ENCODE measurements around the gene MIGA2. TPM values are rescaled to one million over a fixed set of nuclear protein-coding genes. Genes with fewer than 3 reads are reported as not detected.

MIGA2 gene
- total RNA-seq, 4 donors from 2014 or later, result 72.0 to 245 (median 74.0) TPM

DNA sequence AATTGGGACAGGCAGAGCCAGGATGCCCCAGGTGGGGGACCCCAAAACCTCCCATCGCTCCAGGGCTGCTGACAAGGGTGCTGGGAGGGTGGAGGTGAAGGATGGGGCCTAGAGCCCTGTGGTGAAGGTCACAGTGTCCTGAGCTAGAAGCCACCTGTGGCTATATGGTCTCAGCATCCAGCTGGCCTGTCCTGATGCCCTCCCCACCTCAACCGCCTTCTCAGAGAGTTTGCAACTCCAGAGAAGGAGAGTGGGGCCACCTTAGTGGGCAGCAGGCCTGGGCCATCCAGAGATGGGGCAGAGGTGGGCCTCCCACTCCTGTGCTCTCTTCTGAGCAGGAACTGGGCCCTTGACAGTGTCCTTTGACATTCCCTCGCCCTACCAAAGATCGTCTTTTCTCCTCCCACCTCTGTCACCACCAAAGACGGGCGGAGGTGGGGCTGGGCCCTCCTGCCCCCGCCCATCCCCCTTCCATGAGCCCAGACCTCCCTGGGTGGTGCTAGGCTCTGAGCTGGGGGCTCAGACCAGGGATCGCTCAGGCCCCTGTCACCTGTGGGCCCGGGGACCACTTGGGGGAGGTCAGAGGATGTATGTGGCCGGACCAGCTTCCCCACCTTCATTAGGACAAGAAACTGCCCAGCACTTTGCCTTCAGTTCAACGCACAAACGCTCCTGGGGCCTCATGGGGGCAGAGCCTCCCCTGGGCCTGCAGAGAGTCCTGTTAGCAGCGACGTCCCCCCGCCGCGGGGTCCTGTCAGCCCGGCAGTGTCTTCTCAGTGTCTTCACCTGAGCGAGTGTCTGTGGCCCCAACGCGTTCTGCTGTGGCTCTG lies 34.5 kb downstream of the MIGA2 start:
- in situ Hi-C loops (cut with MboI; ENCODE audit: low pct_ligation_motif_present in 1 of 4, low pct_unique_long_range_greater_than_20kb in 1 of 4, low sequenced_read_pairs in 3 of 4), result no loop called here
- intact Hi-C loops (cut with DNase I; ENCODE audit: low total_unique reads), result no loop called here
- DNase-seq, result no peak
- WGBS, 2 donors (ENCODE audit: low coverage in 1 of 2), result 74% methylated on average over 13 of the region's 21 CpGs; no CpG with 5 or more reads in 1 of the 2 donors
- Histone ChIP-seq H3K4me3 (no peak overlapping the region), H3K27me3 (no peaks in the 10 kb centered on the region), H3K4me1 (peaks cover 0 to 5% (median 2%) of the 10 kb centered on the region in 4 donors), H3K27ac (no peak overlapping the region), H3K9me3 (no peaks in the 10 kb centered on the region), H3K36me3 (peaks cover 0 to 16% (median 7%) of the 10 kb centered on the region in 4 donors)
- TF ChIP-seq POLR2A (IDR thresholded peaks at IDR 0.05) (no peak), POLR2AphosphoS5 (IDR thresholded peaks at IDR 0.05) (no peak), EP300 (IDR thresholded peaks at IDR 0.05; ENCODE audit: low read depth) (no peak)

DNA sequence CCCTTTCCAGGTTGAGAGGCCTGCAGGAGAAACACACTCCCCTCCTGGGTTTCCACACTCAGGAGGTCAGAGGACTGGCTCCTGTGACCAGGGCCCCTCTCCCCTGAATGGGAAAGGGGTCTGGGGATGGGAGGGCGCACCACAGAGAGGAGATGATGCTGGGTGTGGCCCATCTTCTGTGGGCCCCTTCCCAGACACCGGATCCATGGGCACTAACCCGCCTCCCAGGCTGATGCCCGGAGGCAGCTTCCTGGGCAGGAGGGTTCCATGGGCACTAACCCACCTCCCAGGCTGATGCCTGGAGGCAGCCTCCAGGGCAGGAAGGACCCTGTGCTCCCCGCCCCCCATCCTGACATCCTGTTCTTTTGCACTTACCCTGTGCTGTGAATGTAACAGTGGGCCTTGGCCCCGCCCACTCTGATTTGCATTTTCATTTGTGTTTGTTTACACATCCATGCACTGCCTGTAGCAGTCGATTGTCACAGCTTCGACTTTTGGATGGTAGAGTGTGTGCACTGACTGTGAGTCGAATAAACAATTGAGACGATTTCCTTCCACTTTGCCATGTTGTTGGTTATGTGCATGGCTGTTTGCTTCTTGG lies 35.2 kb downstream of the MIGA2 start:
- in situ Hi-C loops (cut with MboI; ENCODE audit: low pct_ligation_motif_present in 1 of 4, low pct_unique_long_range_greater_than_20kb in 1 of 4, low sequenced_read_pairs in 3 of 4) (no loop called here), intact Hi-C loops (cut with DNase I; ENCODE audit: low total_unique reads) (no loop called here)
- Histone ChIP-seq H3K9me3 (no peaks in the 10 kb centered on the region), H3K4me1 (peaks cover 0 to 11% (median 4%) of the 10 kb centered on the region in 4 donors), H3K4me3 (no peak overlapping the region), H3K36me3 (peaks cover 0 to 14% (median 6%) of the 10 kb centered on the region in 4 donors), H3K27ac (no peak overlapping the region), H3K27me3 (no peaks in the 10 kb centered on the region)
- TF ChIP-seq POLR2AphosphoS5 (IDR thresholded peaks at IDR 0.05) (no peak), EP300 (IDR thresholded peaks at IDR 0.05; ENCODE audit: low read depth) (no peak), POLR2A (IDR thresholded peaks at IDR 0.05) (no peak)
- TF ChIP-seq, protein P1, sequence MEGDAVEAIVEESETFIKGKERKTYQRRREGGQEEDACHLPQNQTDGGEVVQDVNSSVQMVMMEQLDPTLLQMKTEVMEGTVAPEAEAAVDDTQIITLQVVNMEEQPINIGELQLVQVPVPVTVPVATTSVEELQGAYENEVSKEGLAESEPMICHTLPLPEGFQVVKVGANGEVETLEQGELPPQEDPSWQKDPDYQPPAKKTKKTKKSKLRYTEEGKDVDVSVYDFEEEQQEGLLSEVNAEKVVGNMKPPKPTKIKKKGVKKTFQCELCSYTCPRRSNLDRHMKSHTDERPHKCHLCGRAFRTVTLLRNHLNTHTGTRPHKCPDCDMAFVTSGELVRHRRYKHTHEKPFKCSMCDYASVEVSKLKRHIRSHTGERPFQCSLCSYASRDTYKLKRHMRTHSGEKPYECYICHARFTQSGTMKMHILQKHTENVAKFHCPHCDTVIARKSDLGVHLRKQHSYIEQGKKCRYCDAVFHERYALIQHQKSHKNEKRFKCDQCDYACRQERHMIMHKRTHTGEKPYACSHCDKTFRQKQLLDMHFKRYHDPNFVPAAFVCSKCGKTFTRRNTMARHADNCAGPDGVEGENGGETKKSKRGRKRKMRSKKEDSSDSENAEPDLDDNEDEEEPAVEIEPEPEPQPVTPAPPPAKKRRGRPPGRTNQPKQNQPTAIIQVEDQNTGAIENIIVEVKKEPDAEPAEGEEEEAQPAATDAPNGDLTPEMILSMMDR (IDR thresholded peaks at IDR 0.05), result no peak
- WGBS, 2 donors (ENCODE audit: low coverage in 1 of 2), result 65 to 74% methylated on average over 6 to 9 of the region's 10 CpGs
- peak; percentile 39 for DNase-seq

DNA sequence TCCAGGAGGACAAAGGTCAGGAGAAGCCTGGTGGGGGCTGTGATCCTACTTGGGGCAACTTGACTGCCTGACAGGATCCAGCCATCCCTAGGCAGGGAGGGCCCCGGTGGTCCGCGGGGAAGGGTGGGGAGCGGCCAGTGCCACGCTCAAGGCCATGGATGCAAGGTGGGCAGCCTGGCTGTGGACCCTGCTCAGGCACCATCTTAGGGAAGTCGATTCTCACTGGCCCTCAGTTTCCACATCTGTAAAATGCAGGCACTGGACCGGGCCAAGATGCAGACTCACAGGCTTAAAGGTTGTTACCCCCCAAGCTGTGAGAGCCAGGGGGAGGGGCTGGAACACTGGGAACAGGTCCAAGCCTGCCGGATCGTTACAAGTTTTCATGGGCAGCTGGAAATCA lies 35.7 kb downstream of the MIGA2 start:
- in situ Hi-C loops (cut with MboI; ENCODE audit: low pct_ligation_motif_present in 1 of 4, low pct_unique_long_range_greater_than_20kb in 1 of 4, low sequenced_read_pairs in 3 of 4) (no loop called here), intact Hi-C loops (cut with DNase I; ENCODE audit: low total_unique reads) (no loop called here)
- no peak overlapping the region for H3K27ac ChIP-seq
- H3K4me1 ChIP-seq, result peaks cover 0 to 17% (median 8%) of the 10 kb centered on the region in 4 donors
- no peaks in the 10 kb centered on the region for H3K27me3 ChIP-seq
- peaks cover 0 to 14% (median 5%) of the 10 kb centered on the region in 4 donors for H3K36me3 ChIP-seq
- H3K4me3 ChIP-seq, result no peak overlapping the region
- no peak for DNase-seq
- no peaks in the 10 kb centered on the region for H3K9me3 ChIP-seq
- TF ChIP-seq POLR2AphosphoS5 (IDR thresholded peaks at IDR 0.05), result no peak
- TF ChIP-seq POLR2A (IDR thresholded peaks at IDR 0.05), result no peak
- TF ChIP-seq, protein P1 (IDR thresholded peaks at IDR 0.05), result no peak
- TF ChIP-seq EP300 (IDR thresholded peaks at IDR 0.05; ENCODE audit: low read depth), result no peak
- 58 to 70% methylated on average over 5 to 9 of the region's 9 CpGs for WGBS, 2 donors (ENCODE audit: low coverage in 1 of 2)

DNA sequence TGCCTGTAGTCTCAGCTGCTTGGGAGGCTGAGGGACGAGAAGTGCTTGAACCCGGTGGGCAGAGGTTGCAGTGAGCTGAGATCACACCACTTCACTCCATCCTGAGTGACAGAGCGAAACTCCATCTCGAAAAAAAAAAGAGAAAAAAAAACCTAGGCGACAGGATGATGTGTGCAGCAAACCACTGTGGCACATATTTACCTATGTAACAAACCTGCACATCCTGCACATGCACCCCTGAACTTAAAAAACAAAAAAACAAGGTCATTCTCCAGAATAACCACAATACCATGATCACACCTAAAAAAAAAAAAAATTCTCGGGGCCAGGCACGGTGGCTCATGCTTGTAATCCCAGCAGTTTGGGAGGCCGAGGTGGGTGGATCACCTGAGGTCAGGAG lies 37.0 kb downstream of the MIGA2 start:
- DNase-seq, result no peak
- no peak overlapping the region for H3K27ac ChIP-seq
- in situ Hi-C loops (cut with MboI; ENCODE audit: low pct_ligation_motif_present in 1 of 4, low pct_unique_long_range_greater_than_20kb in 1 of 4, low sequenced_read_pairs in 3 of 4), result no loop called here
- TF ChIP-seq, protein P1 (IDR thresholded peaks at IDR 0.05), result no peak
- no peak for TF ChIP-seq POLR2AphosphoS5 (IDR thresholded peaks at IDR 0.05)
- no peak for TF ChIP-seq POLR2A (IDR thresholded peaks at IDR 0.05)
- H3K36me3 ChIP-seq, result peaks cover 0 to 6% (median 1%) of the 10 kb centered on the region in 4 donors
- peaks cover 0 to 28% (median 14%) of the 10 kb centered on the region in 4 donors for H3K4me1 ChIP-seq
- no peak overlapping the region for H3K4me3 ChIP-seq
- H3K9me3 ChIP-seq, result no peaks in the 10 kb centered on the region
- no peaks in the 10 kb centered on the region for H3K27me3 ChIP-seq
- intact Hi-C loops (cut with DNase I; ENCODE audit: low total_unique reads), result no loop called here
- WGBS, 2 donors (ENCODE audit: low coverage in 1 of 2), result 77 to 81% methylated on average over 5 to 8 of the region's 8 CpGs

Measured in transverse colon (tissue), 4 donors.